Adipose tissue (tissue), 3 donors: ENCODE measurements around the gene SWSAP1. TPM values are rescaled to one million over a fixed set of nuclear protein-coding genes. Genes with fewer than 3 reads are reported as not detected.
"Not testable (repeated sequence)": the region's sequence is repeated elsewhere in the genome, so short reads cannot be mapped to it uniquely, and the experiment has no call there.

Experiments
- H3K27ac ChIP-seq: one replicate; pipeline ENCODE4 v1.5.1; 2013; ENCODE audit warnings: low read depth, low read length
- WGBS, 3 donors: extraction: QIAGEN DNeasy Blood & Tissue Kit; methylation state at CpG; one replicate each; pipeline ENCODE4 v1.1.7; 2013; 5-methylcytosine and 5-hydroxymethylcytosine counted together
- polyA plus RNA-seq, 3 donors: library from polyadenylated mRNA; stranded (reverse); fragments of 200-250 nt; gene quantifications; one replicate each; pipeline ENCODE4 v1.2.3, GENCODE V29; 2013
- donor health status: healthy with polysubstance abuse.
- donor health status: Bipolar disorder and iron deficiency.
- donor health status: healthy.

Gene SWSAP1, protein sequence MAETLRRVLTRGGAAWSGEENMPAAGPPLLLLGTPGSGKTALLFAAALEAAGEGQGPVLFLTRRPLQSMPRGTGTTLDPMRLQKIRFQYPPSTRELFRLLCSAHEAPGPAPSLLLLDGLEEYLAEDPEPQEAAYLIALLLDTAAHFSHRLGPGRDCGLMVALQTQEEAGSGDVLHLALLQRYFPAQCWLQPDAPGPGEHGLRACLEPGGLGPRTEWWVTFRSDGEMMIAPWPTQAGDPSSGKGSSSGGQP
- polyA plus RNA-seq = 1 to 10 TPM; 1.4 to 2.4 (median 2.1) TPM

DNA sequence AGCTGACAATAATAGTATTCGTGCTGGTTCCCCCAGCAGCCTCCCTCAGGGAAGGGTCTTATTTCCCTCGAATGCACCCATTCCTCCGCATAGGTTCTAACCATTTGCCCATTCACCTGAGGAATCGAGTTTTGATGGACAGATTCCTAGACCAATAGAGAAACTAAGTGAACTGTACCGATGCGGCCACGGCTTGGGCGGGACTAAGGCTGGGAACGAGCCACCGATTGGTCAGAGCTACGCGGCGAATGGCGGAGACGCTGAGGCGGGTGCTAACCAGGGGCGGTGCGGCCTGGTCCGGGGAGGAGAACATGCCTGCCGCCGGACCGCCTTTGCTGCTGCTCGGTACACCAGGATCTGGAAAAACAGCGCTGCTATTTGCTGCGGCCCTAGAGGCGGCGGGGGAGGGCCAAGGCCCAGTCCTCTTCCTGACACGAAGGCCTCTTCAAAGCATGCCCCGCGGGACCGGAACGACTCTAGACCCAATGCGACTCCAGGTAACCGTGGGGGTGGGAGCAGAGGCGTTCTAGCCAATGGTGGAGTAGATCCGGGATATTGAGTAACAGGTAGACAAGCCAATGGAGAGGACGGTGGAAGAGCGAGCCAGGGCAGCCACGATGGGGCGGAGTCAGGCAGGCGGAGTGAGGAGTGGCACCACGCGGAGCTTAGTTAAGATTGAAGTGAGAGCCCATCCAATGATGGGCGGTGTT is at the start of gene SWSAP1:
SWSAP1 (plus strand) TSS at position 234 of the 710 bp plus-strand sequence; CDS start at position 249, 15 bp downstream.
- peak within 1 kb of the TSS; percentile 79 for H3K27ac ChIP-seq
- 0 to 1% (median 1%) methylated on average over 44 of the region's 44 CpGs for WGBS, 3 donors

DNA sequence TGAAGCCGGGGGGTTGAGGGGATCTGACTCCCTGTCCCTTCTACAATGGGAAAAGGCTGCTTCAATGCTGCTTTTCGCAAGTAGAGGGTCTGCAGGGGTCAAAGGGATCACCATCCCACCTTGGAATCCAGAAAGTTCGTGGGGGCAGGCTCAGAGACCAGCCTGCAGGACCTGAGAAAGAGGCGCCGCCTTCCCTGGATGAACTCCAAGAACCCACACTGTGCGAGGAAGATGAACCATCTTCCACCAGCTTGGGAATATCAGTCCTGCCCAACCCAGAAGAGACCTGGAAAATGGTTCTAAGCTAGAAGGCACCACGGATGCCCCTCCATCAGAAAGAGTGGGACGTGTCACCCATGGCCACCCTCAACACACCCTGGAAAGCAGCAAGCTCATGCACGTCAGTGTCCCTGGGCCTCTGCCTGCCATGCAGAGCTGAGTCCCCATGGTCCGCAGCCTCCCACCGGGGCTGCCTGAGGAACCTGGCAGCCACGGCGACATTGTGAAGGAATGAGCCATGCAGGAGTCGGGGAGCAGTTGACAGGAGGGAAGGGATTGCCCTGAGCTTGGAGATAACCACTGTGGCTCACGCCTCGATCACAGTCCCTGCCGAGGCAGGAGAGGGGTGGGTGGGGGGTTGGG is 49.6 kb upstream of the SWSAP1 start:
- 59 to 69% (median 69%) methylated on average over 17 of the region's 17 CpGs for WGBS, 3 donors

DNA sequence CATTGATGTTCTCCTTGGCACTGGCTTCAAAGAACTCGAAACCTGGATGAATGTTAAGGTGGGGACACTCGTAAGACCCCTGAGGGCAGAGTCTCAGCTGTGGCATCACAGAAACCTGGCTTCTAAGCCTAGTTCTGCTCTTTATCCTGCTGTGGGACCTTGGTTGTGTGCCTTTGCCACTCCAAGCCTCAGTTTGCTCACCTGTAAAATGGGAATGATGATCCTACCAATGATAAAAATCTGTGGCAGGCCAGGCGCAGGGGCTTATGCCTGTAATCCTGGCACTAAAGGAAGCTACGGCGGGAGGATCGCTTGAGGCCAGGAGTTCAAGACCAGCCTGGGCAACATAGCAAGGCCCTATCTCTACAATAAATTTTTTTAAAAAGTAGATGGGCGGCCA is 48.9 kb upstream of the SWSAP1 start:
- 87 to 96% (median 89%) methylated on average over 7 of the region's 7 CpGs for WGBS, 3 donors
- H3K27ac ChIP-seq = no peak overlapping the region

More for the DNA sequence above, 49.6 kb upstream of the SWSAP1 start:
- no peak overlapping the region for H3K27ac ChIP-seq

DNA sequence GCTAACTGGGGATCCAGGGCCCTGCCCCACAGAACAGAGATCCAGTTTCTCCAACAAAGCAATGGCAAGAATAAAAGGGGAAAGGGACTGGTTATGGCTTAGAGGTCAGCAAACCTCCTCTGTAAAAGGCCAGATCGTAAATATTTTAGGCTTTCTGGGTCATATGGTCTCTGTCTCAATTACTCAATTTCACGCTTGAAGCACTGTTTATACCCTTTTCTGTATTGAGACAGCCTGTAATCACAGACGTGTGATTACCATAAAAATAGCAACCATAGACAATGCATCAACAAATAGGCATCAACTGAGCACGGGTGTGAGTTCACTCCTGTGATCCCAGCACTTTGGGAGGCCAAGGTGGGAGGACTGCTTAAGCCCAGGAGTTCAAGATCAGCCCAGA is 44.3 kb upstream of the SWSAP1 start:
- H3K27ac ChIP-seq = no peak overlapping the region
- 74 to 81% (median 74%) methylated on average over 4 of the region's 4 CpGs for WGBS, 3 donors

DNA sequence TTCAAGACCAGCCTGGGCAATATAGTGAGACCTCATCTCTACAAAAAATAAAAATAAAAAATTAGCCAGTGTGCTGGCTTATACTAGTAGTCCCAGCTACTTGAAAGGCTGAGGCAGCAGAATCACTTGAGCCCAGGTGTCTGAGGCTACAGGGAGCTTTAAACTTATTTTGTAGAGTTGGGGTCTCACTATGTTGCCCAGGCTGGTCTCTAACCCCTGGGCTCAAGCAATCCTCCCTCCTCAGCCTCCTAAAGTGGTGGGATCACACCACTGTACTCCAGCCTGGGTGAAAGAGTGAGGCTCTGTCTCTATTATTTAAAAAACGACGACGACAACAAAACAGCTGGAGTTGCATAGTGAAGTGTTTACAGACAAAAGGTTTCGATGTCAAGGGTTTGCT is 43.0 kb upstream of the SWSAP1 start:
- 87 to 96% (median 88%) methylated on average over 4 of the region's 4 CpGs for WGBS, 3 donors
- no peak overlapping the region for H3K27ac ChIP-seq

DNA sequence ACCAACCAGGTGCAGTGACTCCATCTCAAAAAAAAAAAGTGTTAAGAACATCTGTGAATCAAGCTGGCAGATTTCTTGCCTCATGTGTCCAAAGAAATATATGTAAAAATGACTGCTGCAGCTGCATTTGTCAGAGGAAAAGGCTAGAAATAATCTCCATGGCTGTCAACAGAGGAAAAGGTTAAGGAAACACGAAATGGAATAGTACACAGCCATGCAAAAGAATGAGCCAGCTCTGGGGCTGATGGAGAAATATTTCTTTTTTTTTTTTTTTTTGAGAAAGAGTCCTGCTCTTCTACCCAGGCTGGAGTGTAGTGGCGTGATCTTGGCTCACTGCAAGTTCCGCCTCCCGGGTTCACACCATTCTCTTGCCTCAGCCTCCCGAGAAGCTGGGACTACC is 41.6 kb upstream of the SWSAP1 start:
- no peak overlapping the region for H3K27ac ChIP-seq
- 90 to 95% (median 94%) methylated on average over 5 of the region's 5 CpGs for WGBS, 3 donors

DNA sequence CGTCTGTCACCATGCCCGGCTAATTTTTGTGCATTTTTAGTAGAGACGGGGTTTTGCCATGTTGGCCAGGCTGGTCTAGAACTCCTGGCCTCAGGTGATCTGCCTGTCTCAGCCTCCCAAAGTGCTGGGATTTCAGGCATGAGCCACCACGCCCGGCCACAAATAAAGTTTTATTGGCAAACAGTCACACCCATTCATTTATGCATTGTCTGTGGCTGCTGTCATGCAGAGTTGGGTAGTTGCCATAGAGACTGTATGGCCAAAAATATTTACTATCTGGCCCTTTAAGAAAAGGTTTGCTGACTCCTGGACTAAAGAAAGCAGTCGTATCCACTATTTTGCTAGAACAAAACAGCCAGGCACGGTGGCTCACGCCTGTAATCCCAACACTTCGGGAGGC is 40.6 kb upstream of the SWSAP1 start:
- not testable (repeated sequence) for H3K27ac ChIP-seq
- 85 to 89% (median 88%) methylated on average over 9 of the region's 9 CpGs for WGBS, 3 donors

DNA sequence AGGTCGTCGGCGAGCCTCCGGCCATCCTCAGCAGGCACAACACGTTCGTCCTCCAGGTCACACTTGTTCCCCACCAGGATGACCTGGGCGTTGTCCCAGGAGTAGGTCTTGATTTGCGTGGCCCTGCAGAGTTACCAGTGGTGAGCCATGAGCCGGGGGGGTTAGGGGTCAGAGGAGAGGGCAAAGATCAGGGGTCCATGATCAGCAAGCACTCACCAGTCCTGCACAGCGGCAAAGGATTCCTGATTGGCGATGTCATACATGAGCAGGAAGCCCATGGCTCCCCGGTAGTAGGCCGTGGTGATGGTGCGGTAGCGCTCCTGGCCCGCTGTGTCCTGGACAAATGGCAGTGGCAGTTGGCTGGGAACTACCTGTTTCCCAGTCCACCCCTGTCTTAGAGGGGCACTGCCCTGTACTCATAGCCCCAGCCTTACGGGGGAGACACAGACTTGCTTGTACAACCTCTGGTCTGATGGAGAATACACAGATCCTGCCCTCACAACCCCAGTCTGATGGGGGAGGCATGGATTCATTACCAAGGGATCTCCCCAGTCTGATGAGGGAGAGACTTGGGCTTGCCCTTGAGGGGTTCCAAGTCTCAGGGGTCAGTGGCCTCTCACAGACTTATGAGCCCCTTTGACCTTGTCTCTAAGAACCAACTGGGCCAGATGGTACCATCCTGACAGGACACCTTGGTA is 38.9 kb upstream of the SWSAP1 start:
- 95 to 97% (median 96%) methylated on average over 17 of the region's 17 CpGs for WGBS, 3 donors
- H3K27ac ChIP-seq = no peak overlapping the region

DNA sequence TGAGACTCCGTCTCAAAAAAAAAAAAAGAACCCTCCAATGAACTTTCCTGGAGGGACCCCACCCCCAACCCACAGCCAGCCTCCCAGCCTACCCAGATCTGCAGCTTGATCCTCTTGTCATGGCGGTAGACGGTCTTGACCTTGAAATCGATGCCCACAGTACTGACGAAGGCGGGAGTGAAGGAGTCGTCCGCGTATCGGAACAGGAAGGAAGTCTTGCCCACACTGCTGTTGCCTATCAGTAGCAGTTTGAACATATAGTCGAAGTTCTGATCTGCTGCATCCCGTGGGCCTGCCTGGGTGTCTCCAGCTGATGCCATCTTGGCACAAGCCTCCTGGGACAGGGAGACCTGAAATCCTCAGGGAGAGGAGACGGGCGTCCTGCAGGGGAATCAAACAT is 37.4 kb upstream of the SWSAP1 start:
- 44 to 54% (median 53%) methylated on average over 14 of the region's 14 CpGs for WGBS, 3 donors
- H3K27ac ChIP-seq = no peak overlapping the region

DNA sequence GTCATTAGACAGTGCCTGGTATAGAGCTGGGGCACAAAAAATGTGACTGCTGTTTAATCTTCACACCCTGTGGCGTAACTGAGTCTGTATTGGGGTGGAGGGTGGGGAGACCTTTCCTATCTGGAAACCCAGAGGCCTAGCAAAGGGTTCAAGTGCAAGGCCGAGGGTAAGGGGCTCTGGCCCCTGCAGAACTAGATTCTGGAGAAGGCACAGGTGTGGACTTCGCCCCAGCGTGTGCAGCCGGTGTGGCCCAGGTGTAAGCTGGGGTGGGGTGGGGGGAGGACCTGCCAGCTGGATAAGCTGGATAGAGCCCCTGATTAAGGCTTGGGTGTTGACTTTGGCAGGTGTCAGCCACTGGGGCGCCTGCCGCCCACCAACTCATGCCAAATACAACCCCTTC is 36.3 kb upstream of the SWSAP1 start:
- WGBS, 3 donors = 47 to 86% (median 83%) methylated on average over 7 of the region's 7 CpGs
- H3K27ac ChIP-seq = no peak overlapping the region

DNA sequence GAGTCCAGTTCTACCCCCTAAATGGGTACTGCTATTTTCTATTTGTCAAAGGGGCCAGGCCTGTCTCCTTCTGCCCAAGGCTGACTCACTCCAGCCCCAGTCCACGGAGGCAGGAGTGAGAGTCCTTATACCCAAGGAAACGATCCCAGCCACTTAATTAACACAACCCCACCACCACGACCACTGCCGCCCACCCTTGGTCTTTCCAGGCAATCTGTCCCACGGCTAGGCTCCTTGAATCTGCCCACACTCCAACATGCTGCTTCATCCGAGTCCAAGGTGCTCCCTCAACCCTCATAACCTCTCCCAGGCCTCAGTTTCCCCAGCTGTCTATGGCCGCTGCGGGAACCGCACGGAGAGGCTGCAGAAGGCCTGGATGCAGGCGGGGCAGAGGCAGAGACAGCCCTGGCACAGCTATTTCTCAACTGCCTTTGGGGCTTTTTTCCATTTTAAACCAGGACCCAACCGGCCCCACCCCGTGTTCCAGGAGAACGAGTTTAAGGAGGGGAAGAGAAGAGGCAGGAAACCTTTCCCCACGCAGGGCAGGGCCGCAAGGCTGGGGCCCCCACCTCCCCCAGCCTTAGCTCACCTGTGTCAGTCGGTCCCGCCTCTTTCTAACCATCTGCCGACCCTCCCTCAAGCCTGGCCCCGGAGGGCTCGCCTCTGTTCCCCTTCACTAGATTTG is 35.8 kb upstream of the SWSAP1 start:
- H3K27ac ChIP-seq = no peak overlapping the region
- WGBS, 3 donors = 11 to 24% (median 22%) methylated on average over 17 to 21 of the region's 21 CpGs

DNA sequence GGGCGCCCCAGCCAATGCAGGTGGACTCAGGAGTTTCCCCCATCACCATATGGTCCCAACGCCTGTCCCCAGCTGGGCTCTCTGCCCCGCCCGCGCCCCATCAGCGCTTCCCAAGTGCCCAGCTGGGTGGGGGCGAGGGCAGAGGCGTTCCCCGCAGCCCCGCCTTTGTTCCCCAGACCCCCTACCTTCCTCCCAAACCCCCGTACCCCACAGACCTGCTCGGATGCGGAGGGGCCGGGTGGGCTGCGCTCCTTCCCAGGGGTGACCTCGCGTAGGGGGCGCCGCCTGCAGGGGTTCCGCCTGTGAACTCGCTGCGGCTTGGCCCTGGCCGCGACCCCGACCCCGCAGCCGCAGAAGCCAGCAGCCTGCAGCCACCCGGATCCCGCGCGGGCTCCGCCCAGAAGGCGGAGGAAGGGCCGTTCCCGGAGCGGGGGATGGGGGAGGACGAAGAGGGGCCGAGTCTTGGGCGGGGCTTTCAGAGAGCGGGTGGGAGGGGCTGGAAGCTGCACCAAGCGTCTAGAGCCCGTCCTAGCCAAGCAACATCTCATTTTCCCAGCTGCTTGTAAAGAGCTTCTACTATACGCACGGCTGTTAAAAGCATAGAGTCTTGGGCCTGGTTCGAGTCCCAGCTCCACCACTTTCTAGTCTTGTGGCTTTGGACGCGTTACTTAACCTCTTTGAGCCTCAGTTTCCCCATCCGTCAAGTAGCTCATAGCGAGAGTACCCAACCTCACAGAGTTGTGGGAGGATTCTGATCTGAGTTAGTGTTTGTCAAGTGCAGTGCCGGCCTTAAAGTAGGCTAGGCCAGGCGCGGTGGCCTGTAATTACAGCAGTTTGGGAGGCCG is 35.0 kb upstream of the SWSAP1 start, which contains the start of gene RAB3D:
RAB3D (minus strand) TSS at position 404 of the 845 bp plus-strand sequence. CDS start 2,258 bp downstream, outside the sequence.
- 5 to 6% (median 6%) methylated on average over 47 to 53 of the region's 53 CpGs for WGBS, 3 donors
- H3K27ac ChIP-seq = no peak within 1 kb of the TSS

DNA sequence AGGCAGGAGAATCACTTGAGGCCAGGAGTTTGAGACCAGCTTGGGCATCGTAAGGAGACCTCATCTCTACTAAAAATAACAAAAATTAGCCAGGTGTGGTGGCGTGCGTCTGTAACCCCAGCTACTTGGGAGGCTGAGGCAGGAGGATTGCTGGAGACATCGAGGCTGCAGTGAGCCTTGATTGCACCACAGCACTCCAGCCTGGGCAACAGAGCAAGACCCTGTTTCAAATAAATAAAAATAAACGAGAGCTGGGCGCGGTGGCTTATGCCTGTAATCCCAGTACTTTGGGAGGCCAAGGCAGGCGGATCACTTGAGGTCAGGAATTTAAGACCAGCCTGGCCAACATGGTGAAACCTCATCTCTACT is 34.4 kb upstream of the SWSAP1 start:
- 88 to 89% (median 89%) methylated on average over 8 of the region's 8 CpGs for WGBS, 3 donors

DNA sequence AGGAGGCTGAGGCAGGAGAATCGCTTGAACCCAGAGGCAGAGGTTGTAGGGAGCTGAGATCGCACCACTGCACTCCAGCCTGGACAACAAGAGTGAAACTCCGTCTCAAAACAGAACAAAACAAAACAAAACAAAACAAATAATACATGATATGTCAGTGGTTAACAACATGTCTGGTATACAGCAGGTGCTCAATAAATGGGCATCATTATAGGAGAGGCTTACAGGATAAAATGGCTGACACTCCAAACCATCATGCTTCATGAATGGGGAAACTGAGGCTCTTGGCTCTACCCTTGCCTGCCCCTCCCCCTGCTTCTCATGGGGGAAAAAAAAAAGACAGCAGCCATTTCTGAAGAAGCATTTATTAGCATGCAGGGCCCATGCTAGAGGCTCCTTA is 32.0 kb upstream of the SWSAP1 start:
- 91 to 93% (median 92%) methylated on average over 3 of the region's 3 CpGs for WGBS, 3 donors
- H3K27ac ChIP-seq = no peak overlapping the region

More for the DNA sequence above, 34.4 kb upstream of the SWSAP1 start:
- not testable (repeated sequence) for H3K27ac ChIP-seq

DNA sequence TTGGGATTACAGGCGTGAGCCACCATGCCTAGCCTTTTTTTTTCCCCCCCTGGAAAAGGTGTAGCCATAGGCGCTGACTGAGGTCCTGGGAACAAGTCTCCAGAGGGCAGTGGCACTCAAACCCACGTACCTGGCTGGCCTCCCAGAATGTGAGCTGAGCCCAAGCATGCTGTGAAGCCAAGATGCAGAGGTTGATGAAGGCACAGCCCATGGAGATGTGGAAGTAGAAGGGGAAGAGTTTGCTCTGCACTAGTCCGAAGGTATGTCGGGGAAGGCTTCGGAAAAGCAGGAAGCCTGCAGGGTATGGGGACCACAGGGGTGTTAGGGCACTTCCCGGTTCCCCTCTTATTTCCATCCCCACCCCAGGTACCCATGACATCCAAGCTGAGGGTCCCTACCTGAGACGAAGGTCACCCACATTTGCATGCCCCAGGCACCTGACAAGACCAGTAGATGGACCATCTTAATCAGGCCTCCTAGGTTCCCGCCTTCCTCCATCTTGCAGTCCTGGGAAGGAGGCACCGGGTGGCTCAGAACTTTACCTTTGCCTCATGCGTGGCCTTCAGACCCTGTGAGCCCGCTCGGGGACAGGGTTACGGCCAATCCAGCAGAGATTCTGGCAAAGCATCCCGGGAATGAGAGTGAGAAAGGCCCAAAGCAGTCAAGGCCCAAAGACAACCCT is 29.2 kb upstream of the SWSAP1 start:
- no peak overlapping the region for H3K27ac ChIP-seq
- WGBS, 3 donors = 35 to 54% (median 51%) methylated on average over 14 to 15 of the region's 15 CpGs

DNA sequence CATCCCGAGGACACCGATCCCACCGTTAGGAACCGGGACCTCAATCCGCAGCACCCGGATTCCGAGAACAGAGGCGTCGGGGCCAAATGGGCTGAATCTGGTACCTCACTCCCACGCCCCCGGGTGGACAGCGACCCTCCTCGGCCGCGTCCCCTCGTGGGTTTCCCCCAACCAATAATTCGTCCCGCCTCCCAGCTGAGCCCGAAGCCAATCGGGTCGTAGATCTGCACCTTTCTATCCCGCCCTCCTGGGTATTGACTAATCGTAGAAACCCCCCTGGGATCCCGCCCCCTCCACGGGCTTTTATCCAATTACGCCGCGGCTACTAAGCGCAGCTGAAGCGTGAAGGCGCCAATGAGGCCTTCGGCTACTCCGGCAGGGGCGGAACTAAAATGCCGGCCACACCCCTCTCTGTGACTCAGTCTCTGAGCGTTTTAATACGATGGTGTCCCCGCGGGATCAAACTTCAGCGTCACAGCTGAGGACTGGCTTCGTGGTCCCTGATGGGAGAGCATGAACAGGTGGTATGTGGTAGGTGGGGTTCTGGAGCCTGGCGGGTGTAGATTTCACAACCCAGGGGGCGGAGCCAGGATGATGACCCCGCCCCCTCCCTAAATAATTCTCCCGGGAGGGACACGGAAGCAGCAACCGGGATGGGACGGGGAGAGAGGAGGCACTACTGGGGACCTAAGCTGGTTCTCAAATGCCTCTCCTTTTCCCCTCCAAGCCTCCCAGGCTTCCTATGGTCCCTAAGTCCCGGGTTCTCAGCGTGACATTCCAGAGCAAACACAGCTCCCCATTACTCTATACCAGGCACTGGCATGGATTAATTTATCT is 28.1 kb upstream of the SWSAP1 start, which contains the start of the genes CCDC159 and TMEM205:
CCDC159 (plus strand) TSS at position 416 of the 837 bp plus-strand sequence; CDS start at position 504, 88 bp downstream.
TMEM205 (minus strand) TSS at position 165 of the 837 bp plus-strand sequence. CDS start 649 bp downstream, outside the sequence.
- 0 to 1% (median 0%) methylated on average over 49 to 50 of the region's 50 CpGs for WGBS, 3 donors
- H3K27ac ChIP-seq = no peak within 1 kb of the TSS
